HepG2 (cell line): ENCODE data around the gene ATP5F1A. TPM values are rescaled to one million over a fixed set of nuclear protein-coding genes. Genes with fewer than 3 reads are reported as not detected.

Source experiments
- HMG20A ChIP-seq: IDR thresholded peaks from 2 replicates; pipeline ENCODE4 v1.6.1; 2016; ENCODE audit warnings: borderline replicate concordance
- ISL2 ChIP-seq: sonication (generic); formaldehyde crosslinking; IDR thresholded peaks from 2 replicates; pipeline ENCODE4 v1.5.0; 2020; ENCODE audit warnings: missing genetic modification reagents
- KDM6A ChIP-seq: IDR thresholded peaks from 2 replicates; pipeline ENCODE4 v1.6.1; 2016; ENCODE audit warnings: low read depth
- LCORL ChIP-seq, 2 experiments: fragments of 450-650 bp in 1 of 2; sonication (generic) in 1 of 2; formaldehyde crosslinking in 1 of 2; IDR thresholded peaks; 2 replicates each; pipeline versions ENCODE4 v1.5.0 to v1.6.1; 2017 to 2020; ENCODE audit warnings: antibody characterized with exemption in 1 of 2, missing genetic modification reagents in 1 of 2
- NFKBIZ ChIP-seq: IDR thresholded peaks from 2 replicates; pipeline ENCODE4 v1.6.1; 2018; ENCODE audit warnings: missing genetic modification reagents, missing compliant biosample characterization
- NFRKB ChIP-seq: fragments of 450-650 bp; IDR thresholded peaks from 2 replicates; pipeline ENCODE4 v1.6.1; 2017
- SMARCE1 ChIP-seq: fragments of 450-650 bp; IDR thresholded peaks from 2 replicates; pipeline ENCODE4 v1.6.1; 2017; ENCODE audit warnings: borderline replicate concordance
- SRF ChIP-seq: IDR thresholded peaks from 2 replicates; pipeline ENCODE4 v1.6.1; 2011; ENCODE audit warnings: mild to moderate bottlenecking, low read depth, low read length, moderate library complexity
- SSRP1 ChIP-seq: IDR thresholded peaks from 2 replicates; pipeline ENCODE4 v1.6.1; 2016; ENCODE audit warnings: control low read depth
- TCF7L2 ChIP-seq: IDR thresholded peaks from 2 replicates; pipeline ENCODE4 v1.6.1; 2011; ENCODE audit warnings: mild to moderate bottlenecking, low read depth, low read length, moderate library complexity
- XBP1 ChIP-seq: sonication (generic); formaldehyde crosslinking; IDR thresholded peaks from 2 replicates; pipeline ENCODE4 v1.5.0; 2020; ENCODE audit warnings: missing genetic modification reagents
- ZC3H4 ChIP-seq: sonication (generic); formaldehyde crosslinking; IDR thresholded peaks from 2 replicates; pipeline ENCODE4 v1.4.0; 2020; ENCODE audit warnings: missing genetic modification reagents, borderline replicate concordance
- ZFP90 ChIP-seq: sonication (generic); formaldehyde crosslinking; IDR thresholded peaks from 2 replicates; pipeline ENCODE4 v1.8.0; 2022; ENCODE audit warnings: missing genetic modification reagents, mild to moderate bottlenecking, inconsistent platforms, borderline replicate concordance
- ZNF251 ChIP-seq: sonication (generic); formaldehyde crosslinking; IDR thresholded peaks from 2 replicates; pipeline ENCODE4 v1.9.0; 2021; ENCODE audit warnings: mild to moderate bottlenecking, missing genetic modification reagents
- ZNF33B ChIP-seq: sonication (generic); formaldehyde crosslinking; IDR thresholded peaks from 2 replicates; pipeline ENCODE4 v1.5.1; 2020; ENCODE audit warnings: mild to moderate bottlenecking, missing genetic modification reagents
- ZNF496 ChIP-seq: sonication (generic); formaldehyde crosslinking; IDR thresholded peaks from 2 replicates; pipeline ENCODE4 v1.8.1; 2023; ENCODE audit warnings: mild to moderate bottlenecking, moderate library complexity, missing genetic modification reagents; ENCODE audit not compliant: insufficient replicate concordance
- ZNF557 ChIP-seq: sonication (generic); formaldehyde crosslinking; IDR thresholded peaks from 2 replicates; pipeline ENCODE4 v1.4.0; 2020; ENCODE audit warnings: missing genetic modification reagents
- ZNF616 ChIP-seq: sonication (generic); formaldehyde crosslinking; IDR thresholded peaks from 2 replicates; pipeline ENCODE4 v1.5.0; 2020; ENCODE audit warnings: low read depth, mild to moderate bottlenecking, missing genetic modification reagents
- ZNF629 ChIP-seq: sonication (generic); formaldehyde crosslinking; conservative IDR thresholded peaks from 2 replicates; pipeline ENCODE4 v1.5.0; 2020; ENCODE audit warnings: missing genetic modification reagents
- ZNF768 ChIP-seq: sonication (generic); formaldehyde crosslinking; IDR thresholded peaks from 2 replicates; pipeline ENCODE4 v1.4.0; 2020; ENCODE audit warnings: missing genetic modification reagents
- ZNF782 ChIP-seq: sonication (generic); formaldehyde crosslinking; IDR thresholded peaks from 2 replicates; pipeline ENCODE4 v1.4.0; 2020; ENCODE audit warnings: missing genetic modification reagents, mild to moderate bottlenecking, borderline replicate concordance
- polyA plus RNA-seq, 8 experiments: library from polyadenylated mRNA; depleted of rRNA in 3 of 8; stranded (reverse) in 7 of 8; unstranded in 1 of 8; fragments of >200 nt; fragmentation: Illumina TruSeq in 4 of 8; extraction: Trizol in 4 of 8; gene quantifications; 2 replicates each; pipeline versions ENCODE4 v1.2.1 to v1.2.3, GENCODE V29; 2011 to 2016; ENCODE audit warnings: low read depth in 4 of 8, missing spikeins in 1 of 8, mixed read lengths in 1 of 8; ENCODE audit not compliant: insufficient read depth in 1 of 8
- total RNA-seq, 5 experiments: library from RNA; depleted of rRNA; stranded (reverse); fragments of >200 nt; fragmentation: Illumina TruSeq; extraction: Trizol; gene quantifications; 2 replicates each; pipeline ENCODE4 v1.2.3, GENCODE V29; 2016; ENCODE audit warnings: low read depth in 1 of 5
- TF ChIP-seq, protein P1 (sequence below): sonication (generic); formaldehyde crosslinking; IDR thresholded peaks from 2 replicates; pipeline ENCODE4 v1.5.0; 2020; ENCODE audit warnings: mild to moderate bottlenecking, low read depth, missing genetic modification reagents, borderline replicate concordance
- TF ChIP-seq, protein P2 (sequence below): sonication (generic); formaldehyde crosslinking; IDR thresholded peaks from 2 replicates; pipeline ENCODE4 v1.8.1; 2023; ENCODE audit warnings: mild to moderate bottlenecking, inconsistent platforms, moderate library complexity, missing genetic modification reagents, borderline replicate concordance
- TF ChIP-seq, protein P3 (sequence below): sonication (generic); formaldehyde crosslinking; IDR thresholded peaks from 2 replicates; pipeline ENCODE4 v1.8.0; 2022; ENCODE audit warnings: mild to moderate bottlenecking, missing genetic modification reagents, moderate library complexity
- TF ChIP-seq, protein P4 (sequence below): sonication (generic); formaldehyde crosslinking; IDR thresholded peaks from 2 replicates; pipeline ENCODE4 v1.5.0; 2020; ENCODE audit warnings: missing genetic modification reagents
- TF ChIP-seq, protein P5 (sequence below): sonication (generic); formaldehyde crosslinking; IDR thresholded peaks from 2 replicates; pipeline ENCODE4 v1.9.0; 2021; ENCODE audit warnings: missing genetic modification reagents, borderline replicate concordance

ATP5F1A gene
- total and polyA plus RNA-seq, 2 of the 13 experiments (the other 11 are each of a cell fraction or from before 2014, with no cell fraction given): 459 to 922 TPM

DNA sequence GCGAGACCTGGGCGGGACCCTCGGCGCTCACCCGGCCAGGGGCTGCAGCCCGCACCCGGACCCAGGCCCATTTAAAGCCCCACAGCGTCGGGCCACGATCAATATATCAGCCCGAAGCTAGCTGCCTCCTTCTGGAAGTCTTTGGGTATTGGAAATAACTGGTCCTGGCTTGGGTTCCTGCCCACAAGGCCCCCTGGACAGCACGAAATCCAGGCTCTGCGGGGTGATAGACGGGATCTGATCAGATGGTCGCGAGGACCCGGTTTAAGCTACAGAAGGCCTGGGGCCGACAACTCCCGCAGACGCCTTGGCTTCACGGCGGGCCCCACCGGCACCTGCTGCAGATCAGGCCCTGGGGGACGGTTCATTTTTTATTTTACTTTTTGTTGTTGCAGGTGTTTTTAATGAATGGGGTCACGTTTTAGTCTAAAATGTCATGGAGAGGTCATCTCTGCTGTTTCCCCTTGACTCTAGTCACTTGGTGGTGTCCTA lies 25.7 kb downstream of the ATP5F1A start (continued):
- no peak for TF ChIP-seq ZNF629 (CRISPR knock-in tag)
- no peak for TF ChIP-seq ZNF616 (CRISPR knock-in tag)
- TF ChIP-seq, protein P1, sequence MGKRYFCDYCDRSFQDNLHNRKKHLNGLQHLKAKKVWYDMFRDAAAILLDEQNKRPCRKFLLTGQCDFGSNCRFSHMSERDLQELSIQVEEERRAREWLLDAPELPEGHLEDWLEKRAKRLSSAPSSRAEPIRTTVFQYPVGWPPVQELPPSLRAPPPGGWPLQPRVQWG (CRISPR knock-in tag): no peak
- no peak for TF ChIP-seq LCORL (IDR thresholded peaks at IDR 0.05)
- no peak for TF ChIP-seq LCORL (CRISPR knock-in tag; IDR thresholded peaks at IDR 0.05)
- TF ChIP-seq, protein P2, sequence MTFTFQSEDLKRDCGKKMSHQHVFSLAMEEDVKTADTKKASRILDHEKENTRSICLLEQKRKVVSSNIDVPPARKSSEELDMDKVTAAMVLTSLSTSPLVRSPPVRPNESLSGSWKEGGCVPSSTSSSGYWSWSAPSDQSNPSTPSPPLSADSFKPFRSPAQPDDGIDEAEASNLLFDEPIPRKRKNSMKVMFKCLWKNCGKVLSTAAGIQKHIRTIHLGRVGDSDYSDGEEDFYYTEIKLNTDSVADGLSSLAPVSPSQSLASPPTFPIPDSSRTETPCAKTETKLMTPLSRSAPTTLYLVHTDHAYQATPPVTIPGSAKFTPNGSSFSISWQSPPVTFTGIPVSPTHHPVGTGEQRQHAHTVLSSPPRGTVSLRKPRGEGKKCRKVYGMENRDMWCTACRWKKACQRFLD (CRISPR knock-in tag): no peak
- no peak for TF ChIP-seq SRF
- no peak for TF ChIP-seq ISL2 (CRISPR knock-in tag)
- TF ChIP-seq, protein P3, sequence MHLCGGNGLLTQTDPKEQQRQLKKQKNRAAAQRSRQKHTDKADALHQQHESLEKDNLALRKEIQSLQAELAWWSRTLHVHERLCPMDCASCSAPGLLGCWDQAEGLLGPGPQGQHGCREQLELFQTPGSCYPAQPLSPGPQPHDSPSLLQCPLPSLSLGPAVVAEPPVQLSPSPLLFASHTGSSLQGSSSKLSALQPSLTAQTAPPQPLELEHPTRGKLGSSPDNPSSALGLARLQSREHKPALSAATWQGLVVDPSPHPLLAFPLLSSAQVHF (CRISPR knock-in tag): no peak
- TF ChIP-seq NFKBIZ (CRISPR knock-in tag): no peak
- TF ChIP-seq, protein P4, sequence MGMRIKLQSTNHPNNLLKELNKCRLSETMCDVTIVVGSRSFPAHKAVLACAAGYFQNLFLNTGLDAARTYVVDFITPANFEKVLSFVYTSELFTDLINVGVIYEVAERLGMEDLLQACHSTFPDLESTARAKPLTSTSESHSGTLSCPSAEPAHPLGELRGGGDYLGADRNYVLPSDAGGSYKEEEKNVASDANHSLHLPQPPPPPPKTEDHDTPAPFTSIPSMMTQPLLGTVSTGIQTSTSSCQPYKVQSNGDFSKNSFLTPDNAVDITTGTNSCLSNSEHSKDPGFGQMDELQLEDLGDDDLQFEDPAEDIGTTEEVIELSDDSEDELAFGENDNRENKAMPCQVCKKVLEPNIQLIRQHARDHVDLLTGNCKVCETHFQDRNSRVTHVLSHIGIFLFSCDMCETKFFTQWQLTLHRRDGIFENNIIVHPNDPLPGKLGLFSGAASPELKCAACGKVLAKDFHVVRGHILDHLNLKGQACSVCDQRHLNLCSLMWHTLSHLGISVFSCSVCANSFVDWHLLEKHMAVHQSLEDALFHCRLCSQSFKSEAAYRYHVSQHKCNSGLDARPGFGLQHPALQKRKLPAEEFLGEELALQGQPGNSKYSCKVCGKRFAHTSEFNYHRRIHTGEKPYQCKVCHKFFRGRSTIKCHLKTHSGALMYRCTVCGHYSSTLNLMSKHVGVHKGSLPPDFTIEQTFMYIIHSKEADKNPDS (CRISPR knock-in tag): no peak
- no peak for TF ChIP-seq HMG20A
- TF ChIP-seq TCF7L2: no peak
- TF ChIP-seq, protein P5, sequence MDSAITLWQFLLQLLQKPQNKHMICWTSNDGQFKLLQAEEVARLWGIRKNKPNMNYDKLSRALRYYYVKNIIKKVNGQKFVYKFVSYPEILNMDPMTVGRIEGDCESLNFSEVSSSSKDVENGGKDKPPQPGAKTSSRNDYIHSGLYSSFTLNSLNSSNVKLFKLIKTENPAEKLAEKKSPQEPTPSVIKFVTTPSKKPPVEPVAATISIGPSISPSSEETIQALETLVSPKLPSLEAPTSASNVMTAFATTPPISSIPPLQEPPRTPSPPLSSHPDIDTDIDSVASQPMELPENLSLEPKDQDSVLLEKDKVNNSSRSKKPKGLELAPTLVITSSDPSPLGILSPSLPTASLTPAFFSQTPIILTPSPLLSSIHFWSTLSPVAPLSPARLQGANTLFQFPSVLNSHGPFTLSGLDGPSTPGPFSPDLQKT: no peak
- TF ChIP-seq SSRP1 (CRISPR knock-in tag): no peak
- TF ChIP-seq ZNF33B (CRISPR knock-in tag): no peak
- no peak for TF ChIP-seq ZC3H4 (CRISPR knock-in tag)
- TF ChIP-seq ZFP90 (CRISPR knock-in tag): no peak
- TF ChIP-seq ZNF251: no peak
- TF ChIP-seq ZNF557 (CRISPR knock-in tag): no peak
- no peak for TF ChIP-seq ZNF496 (CRISPR knock-in tag)
- TF ChIP-seq KDM6A (CRISPR knock-in tag): no peak
- TF ChIP-seq ZNF768 (CRISPR knock-in tag): 0 out of 2 replicates have a peak, but pooled peaks have one; percentile 5
- no peak for TF ChIP-seq SMARCE1
- TF ChIP-seq NFRKB: no peak
- TF ChIP-seq ZNF782 (CRISPR knock-in tag): no peak
- no peak for TF ChIP-seq XBP1 (CRISPR knock-in tag)
